Skin epidermis (tissue), 12 donors: Measurements from ENCODE around the gene CALCOCO1.
"Not testable (repeated sequence)": the region's sequence is repeated elsewhere in the genome, so short reads cannot be mapped to it uniquely, and the experiment has no call there.

Experiments used
- H3K27ac ChIP-seq, 21 experiments: fragments of 200-600 bp; sonication (generic) in 11 of 21; one replicate each; pipeline ENCODE4 v1.5.0; 2020; ENCODE audit warnings: mild to moderate bottlenecking in 3 of 21, inconsistent platforms in 2 of 21, moderate library complexity in 2 of 21
- H3K4me3 ChIP-seq, 7 experiments: fragments of 200-600 bp; sonication (generic) in 2 of 7; one replicate each; pipeline ENCODE4 v1.5.0; 2020; ENCODE audit warnings: inconsistent platforms in 2 of 7, mild to moderate bottlenecking in 2 of 7, moderate library complexity in 1 of 7

Gene CALCOCO1

DNA sequence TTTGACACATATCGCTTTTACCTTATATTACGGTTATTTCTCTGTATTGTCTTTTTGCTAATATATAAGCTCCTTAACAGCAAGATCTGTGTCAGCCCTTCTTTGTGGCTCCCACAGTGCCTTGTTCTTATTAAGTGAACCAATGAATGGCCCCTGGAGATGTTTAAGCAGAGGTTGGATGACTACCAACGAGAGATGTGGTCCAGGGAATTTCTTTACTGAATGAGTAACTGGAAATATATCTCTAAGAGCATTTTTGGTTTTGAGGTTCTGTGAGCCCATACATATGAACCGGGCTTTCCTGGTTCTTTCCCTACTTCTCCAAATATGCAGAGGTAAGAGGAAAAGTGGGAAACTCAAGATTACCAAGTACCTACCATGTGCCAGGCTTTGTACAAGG lies 23.5 kb downstream of the CALCOCO1 start:
- Histone ChIP-seq H3K4me3 (no peak overlapping the region), H3K27ac (no peak overlapping the region)

DNA sequence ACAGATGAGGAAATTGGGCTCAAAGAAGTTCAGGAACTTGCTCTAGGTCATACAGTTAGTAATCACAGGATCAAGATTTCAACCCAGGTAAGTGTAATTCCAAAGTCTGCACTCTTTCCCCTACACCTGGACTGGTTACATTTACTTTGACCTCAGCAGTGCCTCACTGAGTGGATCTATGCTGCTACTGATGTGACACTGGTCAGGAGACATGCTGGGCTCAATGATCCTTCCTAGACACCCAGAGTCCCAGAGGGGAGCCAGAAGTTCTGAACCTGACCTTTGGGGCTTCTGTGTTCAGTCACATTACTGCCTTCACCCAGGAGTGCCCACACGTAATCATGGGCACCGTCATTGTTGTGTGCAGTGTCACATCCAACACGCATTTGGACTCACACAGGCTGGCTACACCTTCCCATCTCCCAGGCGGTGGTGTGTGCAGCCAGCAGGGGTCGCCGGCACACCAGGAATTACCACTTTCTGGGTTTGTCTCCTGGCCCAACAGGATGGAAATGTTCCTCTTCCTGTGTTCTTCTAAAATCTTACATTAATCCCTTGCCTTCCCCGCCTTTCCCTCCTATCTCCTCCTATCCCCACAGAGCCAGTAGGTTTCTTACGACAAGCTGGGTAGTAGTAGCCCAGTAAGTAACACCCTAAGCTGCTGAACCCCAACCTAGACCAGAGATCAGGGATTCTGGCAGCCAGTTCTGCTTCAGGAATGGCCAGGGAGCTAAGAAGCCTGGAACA lies 25.6 kb downstream of the CALCOCO1 start:
- H3K27ac ChIP-seq: no peak overlapping the region
- H3K4me3 ChIP-seq: no peak overlapping the region

DNA sequence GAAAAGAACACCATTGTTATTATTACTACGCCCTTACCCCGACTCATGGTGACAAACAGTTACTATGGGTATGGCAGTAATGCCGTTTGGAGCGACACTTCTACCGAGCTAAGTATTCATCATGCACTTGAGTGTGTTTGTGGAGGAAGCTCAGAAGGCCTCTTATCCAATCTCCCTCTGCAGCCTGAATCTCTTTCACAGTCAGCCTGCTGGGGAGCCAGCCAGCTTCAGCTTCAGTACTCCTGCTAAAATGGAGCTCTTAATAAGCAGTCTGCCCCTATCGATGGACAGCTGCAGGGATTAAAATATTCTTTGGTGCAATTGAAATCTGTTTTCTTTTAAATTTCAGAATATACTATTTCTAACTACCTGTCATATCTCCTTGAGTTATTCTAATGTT lies 26.7 kb downstream of the CALCOCO1 start:
- no peak overlapping the region for H3K27ac ChIP-seq

DNA sequence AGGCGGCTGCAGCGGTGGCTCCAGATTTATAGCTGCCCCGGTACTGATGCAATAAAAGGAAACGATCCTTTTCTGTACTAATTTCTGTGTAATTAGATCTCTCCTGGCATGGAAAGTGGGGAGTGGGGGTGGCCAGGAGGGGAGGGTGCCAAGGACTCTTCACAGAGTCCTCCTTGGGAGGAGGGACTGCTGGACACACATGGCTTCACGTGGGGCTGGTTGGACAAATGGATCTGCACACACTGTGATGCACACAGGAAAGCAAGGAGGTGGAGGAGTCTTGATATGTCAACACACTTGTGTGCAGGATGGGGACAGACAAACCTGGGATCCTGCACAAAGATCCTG lies 27.6 kb downstream of the CALCOCO1 start:
- H3K4me3 ChIP-seq: no peak overlapping the region
- H3K27ac ChIP-seq: no peak overlapping the region

More for the DNA sequence above, 26.7 kb downstream of the CALCOCO1 start:
- H3K4me3 ChIP-seq: no peak overlapping the region

DNA sequence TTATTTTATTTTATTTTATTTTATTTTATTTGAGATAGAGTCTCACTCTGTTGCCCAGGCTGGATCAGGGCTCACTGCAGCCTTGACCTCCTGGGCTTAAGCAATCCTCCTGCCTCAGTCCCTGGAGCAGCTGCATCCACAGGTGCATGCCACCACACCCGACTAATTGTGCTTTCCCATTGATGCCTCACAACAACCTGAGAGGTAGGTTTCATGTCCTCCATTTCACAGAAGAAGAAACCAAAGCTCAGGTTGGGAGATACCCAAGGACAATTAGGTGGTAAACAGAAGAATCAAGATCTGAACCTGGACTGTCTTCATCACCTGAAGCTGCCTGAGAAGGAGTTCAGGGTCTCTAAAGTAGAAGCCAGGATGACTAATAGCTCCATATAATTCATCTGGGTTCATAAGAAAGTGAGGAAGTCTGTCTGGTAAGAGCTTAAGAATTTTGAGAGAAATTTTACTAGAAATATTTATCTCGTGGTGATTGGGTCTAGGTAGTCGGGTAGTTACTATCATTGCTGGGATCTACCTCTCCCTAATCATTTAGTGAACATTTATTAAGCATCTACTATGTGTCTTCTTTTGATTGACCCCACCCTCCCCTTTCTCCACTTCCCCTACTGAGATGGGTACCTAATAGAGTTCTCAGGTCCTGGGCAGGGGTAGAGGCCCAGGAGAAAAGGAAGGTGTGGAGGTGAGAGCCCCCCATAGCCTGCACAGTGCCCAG lies 28.1 kb downstream of the CALCOCO1 start:
- H3K4me3 ChIP-seq: no peak overlapping the region
- no peak overlapping the region for H3K27ac ChIP-seq

DNA sequence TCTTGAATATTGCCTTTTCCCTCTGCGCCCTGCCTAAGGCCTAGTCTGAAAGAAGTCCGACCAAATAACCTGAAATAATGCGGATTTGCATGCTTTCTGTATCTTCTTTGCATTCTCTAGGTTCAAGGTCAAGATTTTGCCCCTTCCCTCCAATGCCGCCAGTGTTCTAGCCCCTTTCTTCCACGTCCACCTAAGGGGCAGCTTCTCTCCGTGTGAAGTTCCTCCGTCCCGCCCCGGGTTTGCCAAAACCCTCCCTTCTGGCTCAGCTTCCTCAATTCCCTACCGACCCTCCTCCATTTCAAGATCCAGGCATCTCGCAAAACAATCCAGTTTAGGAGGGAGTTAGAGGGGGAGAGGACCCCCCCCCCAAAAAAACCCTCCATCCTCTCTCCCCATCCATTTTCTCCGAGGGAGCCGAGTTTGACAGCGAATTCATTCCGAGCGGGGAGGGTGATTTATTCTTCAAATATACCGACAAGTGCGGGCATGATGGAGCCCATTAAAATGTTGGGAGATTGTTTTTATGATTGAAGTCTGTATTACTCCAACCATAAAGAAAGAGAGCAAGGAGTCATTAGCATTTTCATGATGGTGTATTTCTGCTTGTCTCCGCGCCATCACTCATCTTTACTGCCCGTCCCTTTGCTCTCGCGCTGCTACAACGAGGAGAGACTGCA lies 30.5 kb downstream of the CALCOCO1 start:
- H3K27ac ChIP-seq: peak overlapping the region in 9 of 21 experiments; percentile 1 to 71 (median 25)
- peak overlapping the region in 4 of 7 experiments; percentile 8 to 31 (median 18) for H3K4me3 ChIP-seq

DNA sequence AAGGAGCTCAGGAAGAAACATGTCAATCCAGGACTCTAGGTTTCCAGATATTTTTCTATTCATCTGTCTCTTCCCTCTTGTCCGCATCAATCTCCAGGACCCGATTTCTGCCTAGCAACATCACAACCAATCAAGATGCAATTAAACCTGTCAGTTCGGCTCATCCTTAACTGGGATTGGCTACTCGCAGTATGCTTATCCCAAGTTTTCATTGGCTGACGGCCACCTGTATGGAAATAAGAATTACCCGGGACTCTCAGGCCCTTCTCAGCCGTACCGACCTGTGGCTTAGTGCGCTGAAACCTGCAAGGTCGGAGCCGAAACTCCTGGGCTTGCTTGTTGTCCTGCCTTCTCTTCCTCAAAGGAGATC lies 31.0 kb downstream of the CALCOCO1 start:
- peak overlapping the region in 4 of 7 experiments; percentile 8 to 31 (median 24) for H3K4me3 ChIP-seq
- H3K27ac ChIP-seq: peak overlapping the region in 9 of 21 experiments; percentile 1 to 71 (median 25)

DNA sequence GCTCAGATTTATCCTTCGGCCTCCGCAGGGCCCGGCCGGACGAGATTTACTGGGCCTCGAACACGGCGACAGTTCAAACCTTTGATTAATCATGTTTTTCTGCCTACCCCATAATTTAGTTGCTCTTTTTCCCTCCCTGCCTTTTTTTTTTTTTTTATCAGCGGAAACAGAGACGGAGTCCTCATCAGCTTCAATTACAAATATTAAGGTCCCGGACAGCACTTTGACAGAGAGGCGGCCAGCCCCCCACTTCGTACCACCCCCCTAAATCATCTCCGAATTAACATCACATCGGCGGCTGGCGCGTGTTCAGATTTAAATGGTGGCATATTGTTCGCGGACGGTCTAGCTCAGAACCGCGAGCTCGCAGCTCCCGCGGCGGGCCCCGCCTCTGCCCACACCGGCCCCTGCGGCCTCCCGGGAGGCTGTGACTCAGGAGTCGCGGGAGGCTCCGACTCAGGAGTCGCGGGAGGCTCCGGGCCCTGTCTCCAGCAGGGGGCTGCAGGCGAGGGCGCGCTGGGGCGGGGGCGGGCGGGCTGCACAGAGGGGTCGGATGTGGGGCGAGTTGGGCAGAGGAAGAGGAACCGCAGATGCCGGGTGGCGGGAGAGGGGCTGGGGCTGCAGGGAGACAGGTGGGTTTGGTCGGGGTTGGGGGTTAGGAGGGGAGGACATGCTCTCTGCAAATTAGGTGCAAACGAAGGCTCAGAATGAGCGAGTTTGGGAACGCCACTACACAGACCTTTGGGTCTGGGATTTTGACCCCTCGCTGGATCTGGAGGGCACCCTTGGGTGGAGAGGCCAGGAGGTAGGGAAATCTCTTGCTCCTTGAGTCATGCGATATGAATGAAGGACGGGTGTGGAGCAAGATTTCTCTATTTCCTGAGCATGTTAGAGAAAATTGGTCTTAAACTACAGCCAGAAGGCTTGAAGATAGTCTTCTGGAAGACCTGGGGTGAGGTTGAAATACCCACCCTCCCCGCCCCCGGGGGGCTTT lies 31.8 kb downstream of the CALCOCO1 start:
- H3K4me3 ChIP-seq: peak overlapping the region in 5 of 7 experiments; percentile 1 to 24 (median 16)
- H3K27ac ChIP-seq: no peak overlapping the region

DNA sequence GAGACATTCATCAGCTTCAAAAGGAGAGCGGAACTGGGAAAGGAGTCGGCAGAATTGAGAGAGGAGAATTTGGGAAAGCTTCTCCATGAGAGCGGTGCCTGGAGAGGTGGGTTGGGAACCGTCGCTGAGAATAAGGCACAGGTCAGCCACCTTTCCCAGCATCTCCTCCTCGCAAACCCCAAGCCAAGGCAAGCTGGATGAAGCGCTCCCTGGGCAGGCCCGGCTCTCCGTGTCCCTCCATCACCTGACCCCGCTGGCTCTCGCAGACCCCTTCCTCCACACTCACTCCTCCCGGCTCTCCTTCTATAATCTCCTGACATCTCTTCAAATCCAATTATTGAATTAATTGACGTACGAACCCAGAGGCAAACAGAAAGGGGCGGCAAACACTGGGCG lies 32.5 kb downstream of the CALCOCO1 start:
- Histone ChIP-seq H3K27ac (no peak overlapping the region), H3K4me3 (peak overlapping the region in 1 of 7 experiments; percentile 24)

DNA sequence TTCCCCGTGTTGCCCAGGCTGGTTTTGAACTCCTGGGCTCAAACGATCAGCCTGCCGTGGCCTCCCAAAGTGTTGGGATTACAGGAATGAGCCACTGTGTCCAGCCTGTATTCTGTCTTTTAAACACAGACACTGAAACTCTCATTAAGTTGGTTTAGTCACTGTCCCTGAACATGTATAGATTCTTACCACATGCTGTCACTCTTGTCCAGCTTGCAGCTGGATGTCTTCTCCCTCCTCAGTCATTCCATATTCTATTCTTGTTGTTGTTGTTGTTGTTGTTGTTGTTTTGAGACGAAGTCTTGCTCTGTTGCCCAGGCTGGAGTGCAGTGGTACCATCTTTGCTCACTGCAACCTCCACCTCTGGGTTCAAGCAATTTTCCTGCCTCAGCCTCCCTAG lies 39.1 kb downstream of the CALCOCO1 start:
- Histone ChIP-seq H3K4me3 (no peak overlapping the region), H3K27ac (no peak overlapping the region)

DNA sequence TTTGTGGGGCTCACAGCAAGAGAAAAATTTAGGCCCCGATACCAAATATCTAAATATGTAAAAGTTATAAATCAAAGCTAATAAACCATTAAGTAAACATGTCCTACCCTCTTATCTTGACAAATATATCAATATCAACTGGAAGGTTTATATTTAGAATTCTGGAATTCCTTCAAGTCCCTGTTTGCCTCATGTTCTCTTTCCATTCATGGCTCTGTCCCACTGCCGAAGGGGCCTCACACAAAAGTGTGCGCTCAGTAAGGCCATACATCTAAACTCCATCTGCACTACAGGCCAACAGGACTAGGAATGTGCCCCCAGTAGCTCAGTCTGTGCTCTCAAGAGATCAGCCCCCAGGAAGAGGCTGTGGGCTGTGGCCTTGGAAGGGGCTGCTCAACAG lies 40.8 kb downstream of the CALCOCO1 start:
- H3K4me3 ChIP-seq: no peak overlapping the region
- no peak overlapping the region for H3K27ac ChIP-seq

DNA sequence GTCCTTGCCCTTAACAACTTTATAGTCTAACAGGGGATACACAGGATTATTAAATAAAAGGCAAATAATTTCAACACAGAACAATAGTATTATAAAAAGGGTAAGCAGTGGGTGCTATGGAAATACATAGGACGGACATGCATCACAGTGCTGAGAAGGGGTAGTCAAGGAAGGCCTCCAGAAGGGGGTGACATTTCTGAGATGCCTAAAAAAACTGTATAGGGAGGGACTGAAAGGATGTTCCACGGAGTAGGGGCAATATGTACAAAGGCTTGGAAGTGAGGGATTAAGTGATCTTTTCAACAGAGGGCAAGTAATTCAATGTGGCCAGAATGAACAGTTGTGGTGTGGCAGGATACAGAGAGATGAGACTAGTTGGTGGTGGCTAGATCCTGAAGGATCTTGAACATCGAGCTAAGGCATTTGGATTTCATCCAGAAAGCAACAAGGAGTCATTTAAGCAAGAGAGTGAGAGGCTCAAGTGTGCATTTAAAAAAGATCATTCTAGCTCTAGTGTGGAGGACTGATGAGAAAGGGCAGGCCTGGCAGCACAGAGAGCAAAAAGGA lies 42.5 kb downstream of the CALCOCO1 start:
- Histone ChIP-seq H3K27ac (no peak overlapping the region), H3K4me3 (no peak overlapping the region)

DNA sequence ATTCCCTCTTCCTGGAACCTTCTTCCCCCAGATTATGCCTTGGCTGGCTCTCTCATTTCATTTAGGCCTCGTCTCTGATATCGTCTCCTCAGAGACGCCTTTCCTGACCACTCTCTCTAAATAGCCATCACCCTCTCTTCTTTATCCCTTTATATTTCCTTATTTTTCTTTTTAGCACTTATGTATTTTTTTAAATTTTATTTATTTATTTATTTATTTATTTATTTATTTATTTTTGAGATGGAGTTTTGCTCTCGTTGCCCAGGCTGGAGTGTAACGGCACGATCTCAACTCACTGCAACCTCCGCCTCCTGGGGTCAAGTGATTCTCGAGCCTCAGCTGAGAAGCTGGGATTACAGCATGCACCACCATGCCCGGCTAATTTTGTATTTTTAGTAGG lies 43.3 kb downstream of the CALCOCO1 start:
- Histone ChIP-seq H3K27ac (no peak overlapping the region), H3K4me3 (no peak overlapping the region)

DNA sequence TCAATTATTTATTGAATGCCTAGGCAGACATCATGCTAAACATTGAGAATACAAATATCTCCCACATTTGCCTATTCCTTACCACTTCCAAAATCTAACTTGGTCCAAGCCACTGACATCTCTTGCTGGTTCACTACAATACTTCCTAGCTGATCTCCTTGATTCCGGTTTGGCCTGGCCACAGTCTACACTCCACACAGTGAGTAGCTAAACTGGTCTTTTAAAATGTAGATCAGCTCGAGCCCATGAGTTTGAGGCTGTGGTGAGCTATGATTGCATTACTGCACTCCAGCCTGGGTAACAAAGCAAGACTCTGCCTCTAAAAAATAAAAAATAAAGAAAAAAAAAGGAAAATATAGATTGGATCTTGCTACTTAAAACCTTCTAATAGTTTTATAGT lies 43.8 kb downstream of the CALCOCO1 start:
- Histone ChIP-seq H3K4me3 (no peak overlapping the region), H3K27ac (no peak overlapping the region)

DNA sequence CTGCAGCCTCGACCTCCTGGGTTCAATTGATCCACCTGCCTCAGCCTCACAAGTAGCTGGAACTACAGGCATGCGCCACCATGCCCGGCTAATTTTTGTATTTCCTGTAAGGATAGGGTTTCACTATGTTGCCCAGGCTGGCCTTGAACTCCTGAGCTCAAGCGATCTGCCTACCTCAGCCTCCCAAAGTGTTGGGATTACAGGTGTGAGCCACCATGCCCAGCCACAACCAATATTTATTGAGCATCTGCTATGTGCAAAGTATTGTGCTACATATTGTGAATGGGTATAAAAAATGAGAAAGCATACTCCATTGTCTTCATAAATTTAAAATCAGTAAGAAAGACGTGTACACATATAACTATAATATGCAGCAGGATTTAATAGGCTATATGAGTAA lies 47.2 kb downstream of the CALCOCO1 start:
- H3K4me3 ChIP-seq, H3K27ac ChIP-seq: not testable (repeated sequence)

DNA sequence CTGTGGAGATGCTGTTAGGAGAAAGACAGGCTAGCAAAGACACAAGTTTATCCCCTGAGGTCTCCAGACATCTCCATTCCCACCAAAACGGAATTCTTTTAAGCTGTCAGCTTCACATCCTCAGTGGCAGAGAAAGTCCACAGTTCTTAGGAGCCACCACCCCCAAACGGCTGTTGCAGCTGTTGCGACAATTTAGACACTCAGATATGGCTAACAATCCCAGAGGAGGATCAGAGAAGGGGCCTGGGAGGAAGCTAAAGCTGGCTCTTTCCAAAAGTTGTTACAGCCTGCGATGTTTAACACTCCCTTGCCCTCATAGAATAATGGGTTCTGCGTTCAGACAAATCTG lies 49.5 kb downstream of the CALCOCO1 start:
- peak overlapping the region in 18 of 21 experiments; percentile 73 to 95 (median 88) for H3K27ac ChIP-seq
- peak overlapping the region in 3 of 7 experiments; percentile 56 to 66 (median 62) for H3K4me3 ChIP-seq

DNA sequence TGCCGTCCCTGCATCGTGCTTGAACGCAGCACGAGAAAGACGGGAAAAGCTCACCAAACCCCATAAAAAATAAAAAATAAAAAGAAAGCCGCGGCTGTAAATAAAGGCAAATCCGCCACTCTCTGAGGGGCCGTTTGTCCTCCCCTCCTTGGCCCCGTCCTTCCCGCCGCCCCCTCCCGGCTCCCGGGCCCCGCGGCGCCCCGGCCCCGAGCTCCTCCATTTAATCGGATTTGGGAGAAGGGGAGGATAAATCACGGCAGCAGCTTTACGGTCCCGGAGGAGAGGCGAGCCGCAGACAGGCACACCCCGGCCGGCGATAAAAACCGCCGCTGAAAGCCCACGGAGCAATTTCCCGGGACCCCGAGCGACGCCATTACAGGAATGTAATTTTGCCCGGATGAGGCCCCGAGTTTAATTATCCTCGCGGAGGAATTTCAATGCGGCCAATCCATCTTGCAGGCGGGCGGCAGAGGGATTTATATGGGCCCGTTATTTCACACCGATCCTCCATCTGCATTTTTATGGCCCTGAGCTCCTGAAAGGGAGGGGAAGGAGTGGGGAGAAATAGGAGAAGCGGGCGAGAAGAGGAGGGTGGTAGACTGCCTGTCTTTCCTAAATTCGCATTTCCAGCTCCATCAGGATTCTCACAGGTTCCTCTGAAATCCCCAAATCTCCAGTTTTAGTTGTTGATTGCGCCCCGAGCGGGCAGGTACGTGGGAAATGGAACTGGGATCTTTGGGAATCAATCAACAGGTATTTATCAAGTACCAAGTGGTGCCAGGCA lies 50.0 kb downstream of the CALCOCO1 start:
- H3K4me3 ChIP-seq: peak overlapping the region; percentile 56 to 76 (median 66)
- peak overlapping the region; percentile 63 to 95 (median 87) for H3K27ac ChIP-seq

DNA sequence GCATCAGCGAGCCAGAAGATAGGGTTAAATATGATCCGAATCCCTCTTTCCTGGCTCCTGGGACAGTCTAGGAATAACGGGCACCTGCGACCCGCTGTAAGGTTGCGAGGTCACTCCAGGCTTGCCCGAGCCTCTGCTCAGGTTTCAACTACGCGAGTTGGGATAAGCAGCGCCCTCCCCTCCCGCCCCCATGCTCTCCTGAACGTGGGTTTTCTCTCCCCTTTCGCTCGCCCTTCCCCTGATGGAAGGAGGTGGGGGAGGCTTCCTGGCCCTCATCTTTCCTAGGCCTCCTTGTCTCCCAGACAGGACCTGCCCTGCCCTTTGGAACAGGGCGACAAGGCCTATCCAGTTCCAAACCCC lies 50.6 kb downstream of the CALCOCO1 start:
- Histone ChIP-seq H3K27ac (peak overlapping the region; percentile 63 to 95 (median 87)), H3K4me3 (peak overlapping the region; percentile 56 to 76 (median 66))
